ENCODE results near the gene ALKBH3. TPM values are rescaled to one million over a fixed set of nuclear protein-coding genes. Genes with fewer than 3 reads are reported as not detected.
A peak's percentile ranks its signal among the peaks of the same experiment; 100 is the strongest.

Gene ALKBH3
- total RNA-seq, 1 donor from 2014 or later: 19.1 TPM

GRCh38 chr11:43931717-43932039 lies 51.0 kb downstream of the ALKBH3 start:
- Histone ChIP-seq H3K4me3 (no peak overlapping the region), H3K4me1 (peaks cover 0 to 20% of the 10 kb centered on the region in 2 donors), H3K27ac (no peak overlapping the region), H3K36me3 (no peaks in the 10 kb centered on the region), H3K27me3 (no peaks in the 10 kb centered on the region), H3K9me3 (no peaks in the 10 kb centered on the region)
- DNase-seq (ENCODE audit: low spot score in 2 of 2): no peak
- no peak for TF ChIP-seq CTCF (IDR thresholded peaks at IDR 0.05)
- intact Hi-C loops (cut with DNase I): no loop called here

GRCh38 chr11:43933226-43933607 lies 52.6 kb downstream of the ALKBH3 start:
- Histone ChIP-seq H3K4me1 (peaks cover 0 to 34% of the 10 kb centered on the region in 2 donors), H3K9me3 (no peaks in the 10 kb centered on the region), H3K27me3 (no peaks in the 10 kb centered on the region), H3K4me3 (no peak overlapping the region), H3K27ac (no peak overlapping the region), H3K36me3 (no peaks in the 10 kb centered on the region)
- no peak for DNase-seq (ENCODE audit: low spot score in 2 of 2)
- intact Hi-C loops (cut with DNase I): no loop called here
- TF ChIP-seq CTCF (IDR thresholded peaks at IDR 0.05): no peak

- Histone ChIP-seq H3K4me3 (no peak overlapping the region), H3K36me3 (no peaks in the 10 kb centered on the region), H3K27me3 (no peaks in the 10 kb centered on the region), H3K27ac (no peak overlapping the region), H3K9me3 (no peaks in the 10 kb centered on the region), H3K4me1 (peaks cover 0 to 34% of the 10 kb centered on the region in 2 donors)
- no peak for DNase-seq (ENCODE audit: low spot score in 2 of 2)
- intact Hi-C loops (cut with DNase I): no loop called here
- TF ChIP-seq CTCF (IDR thresholded peaks at IDR 0.05): no peak
Observed at GRCh38 chr11:43933608-43934551, 53.2 kb downstream of the ALKBH3 start.

GRCh38 chr11:43934601-43935423 lies 54.2 kb downstream of the ALKBH3 start:
- Histone ChIP-seq H3K4me1 (peaks cover 0 to 34% of the 10 kb centered on the region in 2 donors), H3K36me3 (no peaks in the 10 kb centered on the region), H3K4me3 (no peak overlapping the region), H3K27me3 (no peaks in the 10 kb centered on the region), H3K9me3 (no peaks in the 10 kb centered on the region), H3K27ac (no peak overlapping the region)
- no peak for TF ChIP-seq CTCF (IDR thresholded peaks at IDR 0.05)
- intact Hi-C loops (cut with DNase I): no loop called here
- DNase-seq (ENCODE audit: low spot score in 2 of 2): no peak

GRCh38 chr11:43935424-43935979 lies 54.9 kb downstream of the ALKBH3 start:
- H3K27ac ChIP-seq: peak overlapping the region in 1 of 2 donors; percentile 47
- intact Hi-C loops (cut with DNase I): no loop called here
- no peak for DNase-seq (ENCODE audit: low spot score in 2 of 2)
- H3K4me1 ChIP-seq: peaks cover 0 to 34% of the 10 kb centered on the region in 2 donors
- no peak overlapping the region for H3K4me3 ChIP-seq
- TF ChIP-seq CTCF (IDR thresholded peaks at IDR 0.05): no peak
- no peaks in the 10 kb centered on the region for H3K9me3 ChIP-seq
- H3K36me3 ChIP-seq: no peaks in the 10 kb centered on the region
- no peaks in the 10 kb centered on the region for H3K27me3 ChIP-seq
